HEK293 (cell line): ENCODE measurements around the gene LRRC49.

Source experiments
- CTCF ChIA-PET: fragments of 350-600 bp; formaldehyde crosslinking; extraction: SDS; loops from one replicate; lab custom pipeline; 2021; ENCODE audit warnings: antibody characterized with exemption; lab: Yijun Ruan, JAX
- POLR2A ChIA-PET: fragments of 300-600 bp; formaldehyde crosslinking; extraction: SDS; loops from one replicate; lab custom pipeline; 2020; ENCODE audit warnings: antibody characterized with exemption, inconsistent platforms; lab: Yijun Ruan, JAX
- H3K27ac ChIP-seq: fragments of 200-500 bp; sonication (Bioruptor generic); 2 replicates; pipeline ENCODE4 v1.5.1; 2014; ENCODE audit warnings: low read depth, low read length, control low read depth, inconsistent platforms; ENCODE audit errors: extremely low read depth
- H3K36me3 ChIP-seq, 2 experiments: fragments of 200-500 bp in 1 of 2; sonication (Bioruptor generic) in 1 of 2; 1 replicate in 1 of 2; 2 replicates in 1 of 2; pipeline ENCODE4 v1.5.1; 2014 to 2017; ENCODE audit warnings: inconsistent platforms in 2 of 2, low read length in 2 of 2; ENCODE audit not compliant: control insufficient read depth in 2 of 2, insufficient read depth in 1 of 2
- H3K4me1 ChIP-seq: fragments of 200-500 bp; sonication (Bioruptor generic); 2 replicates; pipeline ENCODE4 v1.5.1; 2014; ENCODE audit warnings: mild to moderate bottlenecking, low read length, inconsistent platforms; ENCODE audit not compliant: control insufficient read depth, insufficient read depth
- H3K4me3 ChIP-seq: 2 replicates; pipeline ENCODE4 v1.5.1; 2011; ENCODE audit warnings: low read depth, mild to moderate bottlenecking, control low read depth, low read length, moderate library complexity
- H3K9me3 ChIP-seq: fragments of 200-500 bp; sonication (Bioruptor generic); 2 replicates; pipeline ENCODE4 v1.5.1; 2014; ENCODE audit warnings: low read depth, low read length, inconsistent platforms; ENCODE audit not compliant: control insufficient read depth, insufficient read depth
- BCL6B ChIP-seq: fragments of 450-650 bp; formaldehyde crosslinking; IDR thresholded peaks from 2 replicates; pipeline ENCODE4 v1.5.1; 2017; ENCODE audit warnings: missing biosample characterization, missing genetic modification characterization
- INSM2 ChIP-seq: fragments of 450-650 bp; formaldehyde crosslinking; IDR thresholded peaks from 2 replicates; pipeline ENCODE4 v1.5.1; 2016; ENCODE audit warnings: missing biosample characterization, missing genetic modification characterization
- KLF1 ChIP-seq: fragments of 450-650 bp; formaldehyde crosslinking; IDR thresholded peaks from 2 replicates; pipeline ENCODE4 v1.5.1; 2016; ENCODE audit warnings: missing biosample characterization, missing genetic modification characterization
- SALL2 ChIP-seq: fragments of 450-650 bp; formaldehyde crosslinking; IDR thresholded peaks from 2 replicates; pipeline ENCODE4 v1.5.0; 2017; ENCODE audit warnings: missing biosample characterization, mild to moderate bottlenecking, missing genetic modification characterization, borderline replicate concordance
- ZBTB21 ChIP-seq: fragments of 450-650 bp; formaldehyde crosslinking; IDR thresholded peaks from 2 replicates; pipeline ENCODE4 v1.5.1; 2017; ENCODE audit warnings: missing biosample characterization, missing genetic modification characterization
- ZNF121 ChIP-seq: fragments of 450-650 bp; formaldehyde crosslinking; IDR thresholded peaks from 2 replicates; pipeline ENCODE4 v1.5.1; 2016; ENCODE audit warnings: missing biosample characterization, missing genetic modification characterization
- ZNF148 ChIP-seq: fragments of 450-650 bp; formaldehyde crosslinking; IDR thresholded peaks from 2 replicates; pipeline ENCODE4 v1.5.0; 2017; ENCODE audit warnings: missing biosample characterization, missing genetic modification characterization, borderline replicate concordance
- ZNF155 ChIP-seq: fragments of 450-650 bp; formaldehyde crosslinking; IDR thresholded peaks from 2 replicates; pipeline ENCODE4 v1.5.1; 2016; ENCODE audit warnings: missing biosample characterization, missing genetic modification characterization
- ZNF169 ChIP-seq: fragments of 450-650 bp; formaldehyde crosslinking; IDR thresholded peaks from 2 replicates; pipeline ENCODE4 v1.5.1; 2016; ENCODE audit warnings: missing biosample characterization, missing genetic modification characterization
- ZNF280D ChIP-seq: fragments of 450-650 bp; formaldehyde crosslinking; IDR thresholded peaks from 2 replicates; pipeline ENCODE4 v1.5.1; 2016; ENCODE audit warnings: missing biosample characterization, missing genetic modification characterization
- ZNF391 ChIP-seq: fragments of 450-650 bp; formaldehyde crosslinking; IDR thresholded peaks from 2 replicates; pipeline ENCODE4 v1.5.1; 2016; ENCODE audit warnings: low read depth, missing biosample characterization, missing genetic modification characterization, borderline replicate concordance
- ZNF473 ChIP-seq: fragments of 450-650 bp; formaldehyde crosslinking; IDR thresholded peaks from 2 replicates; pipeline ENCODE4 v1.5.1; 2017; ENCODE audit warnings: missing biosample characterization, missing genetic modification characterization
- ZNF501 ChIP-seq: fragments of 450-650 bp; formaldehyde crosslinking; IDR thresholded peaks from 2 replicates; pipeline ENCODE4 v1.5.1; 2016; ENCODE audit warnings: missing biosample characterization, missing genetic modification characterization
- ZNF560 ChIP-seq: fragments of 450-650 bp; formaldehyde crosslinking; IDR thresholded peaks from 2 replicates; pipeline ENCODE4 v1.5.1; 2017; ENCODE audit warnings: missing biosample characterization, missing genetic modification characterization, borderline replicate concordance
- ZNF777 ChIP-seq: fragments of 450-650 bp; formaldehyde crosslinking; IDR thresholded peaks from 2 replicates; pipeline ENCODE4 v1.5.1; 2017; ENCODE audit warnings: missing biosample characterization, missing genetic modification characterization, borderline replicate concordance
- ZSCAN16 ChIP-seq: fragments of 450-650 bp; formaldehyde crosslinking; IDR thresholded peaks from 2 replicates; pipeline ENCODE4 v1.5.1; 2016; ENCODE audit warnings: missing biosample characterization, missing genetic modification characterization

The LRRC49 gene

GRCh38 chr15:70907784-70908471 is 15.3 kb downstream of the LRRC49 start (continued):
- TF ChIP-seq ZNF280D (tag by site-specific recombination) = peak; percentile 72; the same call in 1 of the 2 replicates

GRCh38 chr15:70910958-70911357 is 18.3 kb downstream of the LRRC49 start:
- no peak overlapping the region for H3K4me3 ChIP-seq
- no peaks in the 10 kb centered on the region for H3K4me1 ChIP-seq
- H3K36me3 ChIP-seq = peaks cover 0 to 22% of the 10 kb centered on the region in 2 experiments; a peak in 2 of 3 replicates
- peaks cover 7% of the 10 kb centered on the region; the same call in 1 of the 2 replicates for H3K9me3 ChIP-seq
- H3K27ac ChIP-seq = no peak overlapping the region
- ChIA-PET CTCF (interaction anchor here (0.6 to 0.8 kb wide), 2 partner anchors 21 to 231 kb away, joined by 3 to 7 read pairs; no protein-coding TSS in a partner anchor), POLR2A (no interaction called here)
- TF ChIP-seq ZNF148 (tag by site-specific recombination) (no peak), ZNF501 (no peak), ZNF560 (no peak), ZNF391 (tag by site-specific recombination) (no peak), ZNF473 (no peak), ZBTB21 (tag by site-specific recombination) (no peak), INSM2 (tag by site-specific recombination) (no peak), ZNF121 (tag by site-specific recombination) (no peak), ZNF155 (tag by site-specific recombination) (no peak), ZNF169 (no peak), ZNF777 (tag by site-specific recombination) (no peak), ZSCAN16 (tag by site-specific recombination) (no peak)

- 0 out of 2 replicates have a peak, but pooled peaks have one; percentile 48 for TF ChIP-seq BCL6B (tag by site-specific recombination)
- no peak for TF ChIP-seq KLF1
- TF ChIP-seq ZNF391 (tag by site-specific recombination) = no peak
- no peak for TF ChIP-seq SALL2 (tag by site-specific recombination)
- TF ChIP-seq, all 188 proteins: peak for 1
- POLR2A ChIA-PET = no interaction called here
Measured at GRCh38 chr15:70912187-70912586, 19.6 kb downstream of the LRRC49 start.

More at GRCh38 chr15:70912187-70912586, 19.6 kb downstream of the LRRC49 start:
- peaks cover 0 to 18% of the 10 kb centered on the region in 2 experiments; a peak in 2 of 3 replicates for H3K36me3 ChIP-seq
- no peak overlapping the region for H3K27ac ChIP-seq
- CTCF ChIA-PET = no interaction called here
- peaks cover 7% of the 10 kb centered on the region; the same call in 1 of the 2 replicates for H3K9me3 ChIP-seq
- H3K4me3 ChIP-seq = no peak overlapping the region
- no peaks in the 10 kb centered on the region for H3K4me1 ChIP-seq
